HEK293 (cell line): ENCODE results near the gene PSMB9.

Experiments
- CTCF ChIA-PET: fragments of 350-600 bp; formaldehyde crosslinking; extraction: SDS; loops from one replicate; lab custom pipeline; 2021; ENCODE audit warnings: antibody characterized with exemption; lab: Yijun Ruan, JAX
- POLR2A ChIA-PET: fragments of 300-600 bp; formaldehyde crosslinking; extraction: SDS; loops from one replicate; lab custom pipeline; 2020; ENCODE audit warnings: antibody characterized with exemption, inconsistent platforms; lab: Yijun Ruan, JAX
- H3K27ac ChIP-seq: fragments of 200-500 bp; sonication (Bioruptor generic); 2 replicates; pipeline ENCODE4 v1.5.1; 2014; ENCODE audit warnings: low read depth, low read length, control low read depth, inconsistent platforms; ENCODE audit errors: extremely low read depth
- H3K36me3 ChIP-seq, 2 experiments: fragments of 200-500 bp in 1 of 2; sonication (Bioruptor generic) in 1 of 2; 1 replicate in 1 of 2; 2 replicates in 1 of 2; pipeline ENCODE4 v1.5.1; 2014 to 2017; ENCODE audit warnings: inconsistent platforms in 2 of 2, low read length in 2 of 2; ENCODE audit not compliant: control insufficient read depth in 2 of 2, insufficient read depth in 1 of 2
- H3K4me1 ChIP-seq: fragments of 200-500 bp; sonication (Bioruptor generic); 2 replicates; pipeline ENCODE4 v1.5.1; 2014; ENCODE audit warnings: mild to moderate bottlenecking, low read length, inconsistent platforms; ENCODE audit not compliant: control insufficient read depth, insufficient read depth
- H3K4me3 ChIP-seq: 2 replicates; pipeline ENCODE4 v1.5.1; 2011; ENCODE audit warnings: low read depth, mild to moderate bottlenecking, control low read depth, low read length, moderate library complexity
- H3K9me3 ChIP-seq: fragments of 200-500 bp; sonication (Bioruptor generic); 2 replicates; pipeline ENCODE4 v1.5.1; 2014; ENCODE audit warnings: low read depth, low read length, inconsistent platforms; ENCODE audit not compliant: control insufficient read depth, insufficient read depth
- GLI4 ChIP-seq: fragments of 450-650 bp; formaldehyde crosslinking; IDR thresholded peaks from 2 replicates; pipeline ENCODE4 v1.5.1; 2016; ENCODE audit warnings: missing biosample characterization, missing genetic modification characterization
- GLIS1 ChIP-seq: fragments of 450-650 bp; formaldehyde crosslinking; IDR thresholded peaks from 2 replicates; pipeline ENCODE4 v1.5.1; 2016; ENCODE audit warnings: missing biosample characterization, missing genetic modification characterization
- GLIS2 ChIP-seq: fragments of 450-650 bp; formaldehyde crosslinking; IDR thresholded peaks from 2 replicates; pipeline ENCODE4 v1.5.1; 2016; ENCODE audit warnings: missing biosample characterization, missing genetic modification characterization
- SP7 ChIP-seq: fragments of 450-650 bp; formaldehyde crosslinking; IDR thresholded peaks from 2 replicates; pipeline ENCODE4 v1.5.1; 2016; ENCODE audit warnings: missing biosample characterization, missing genetic modification characterization
- WT1 ChIP-seq: fragments of 450-650 bp; formaldehyde crosslinking; IDR thresholded peaks from 2 replicates; pipeline ENCODE4 v1.5.1; 2016; ENCODE audit warnings: missing biosample characterization, missing genetic modification characterization
- YY1 ChIP-seq: fragments of 450-650 bp; formaldehyde crosslinking; IDR thresholded peaks from 2 replicates; pipeline ENCODE4 v1.5.1; 2018; ENCODE audit warnings: missing biosample characterization, missing genetic modification characterization
- ZBTB20 ChIP-seq: fragments of 450-650 bp; formaldehyde crosslinking; IDR thresholded peaks from 2 replicates; pipeline ENCODE4 v1.5.1; 2016; ENCODE audit warnings: missing biosample characterization, missing genetic modification characterization
- ZBTB48 ChIP-seq: fragments of 450-650 bp; formaldehyde crosslinking; IDR thresholded peaks from 2 replicates; pipeline ENCODE4 v1.5.1; 2016; ENCODE audit warnings: missing biosample characterization, missing genetic modification characterization
- ZFHX2 ChIP-seq: fragments of 450-650 bp; formaldehyde crosslinking; conservative IDR thresholded peaks from 2 replicates; pipeline ENCODE4 v1.5.1; 2016; ENCODE audit warnings: missing biosample characterization, missing genetic modification characterization
- ZIC2 ChIP-seq: fragments of 450-650 bp; formaldehyde crosslinking; IDR thresholded peaks from 2 replicates; pipeline ENCODE4 v1.5.1; 2016; ENCODE audit warnings: missing biosample characterization, missing genetic modification characterization
- ZNF184 ChIP-seq: fragments of 450-650 bp; IDR thresholded peaks from 2 replicates; pipeline ENCODE4 v1.5.1; 2018; ENCODE audit warnings: missing biosample characterization, mild to moderate bottlenecking, missing genetic modification characterization
- ZNF223 ChIP-seq: fragments of 450-650 bp; formaldehyde crosslinking; IDR thresholded peaks from 2 replicates; pipeline ENCODE4 v1.5.1; 2016; ENCODE audit warnings: missing biosample characterization, missing genetic modification characterization
- ZNF324 ChIP-seq: fragments of 450-650 bp; formaldehyde crosslinking; IDR thresholded peaks from 2 replicates; pipeline ENCODE4 v1.5.1; 2016; ENCODE audit warnings: missing biosample characterization, missing genetic modification characterization
- ZNF404 ChIP-seq: fragments of 450-650 bp; formaldehyde crosslinking; IDR thresholded peaks from 2 replicates; pipeline ENCODE4 v1.5.1; 2017; ENCODE audit warnings: missing biosample characterization, missing genetic modification characterization
- ZNF501 ChIP-seq: fragments of 450-650 bp; formaldehyde crosslinking; IDR thresholded peaks from 2 replicates; pipeline ENCODE4 v1.5.1; 2016; ENCODE audit warnings: missing biosample characterization, missing genetic modification characterization
- ZNF561 ChIP-seq: fragments of 450-650 bp; IDR thresholded peaks from 2 replicates; pipeline ENCODE4 v1.5.1; 2018; ENCODE audit warnings: missing biosample characterization, missing genetic modification characterization, borderline replicate concordance
- ZNF624 ChIP-seq: fragments of 450-650 bp; formaldehyde crosslinking; IDR thresholded peaks from 2 replicates; pipeline ENCODE4 v1.5.1; 2017; ENCODE audit warnings: missing biosample characterization, missing genetic modification characterization
- ZNF654 ChIP-seq: fragments of 450-650 bp; formaldehyde crosslinking; IDR thresholded peaks from 2 replicates; pipeline ENCODE4 v1.5.1; 2016; ENCODE audit warnings: low read depth, missing biosample characterization, missing genetic modification characterization
- ZNF791 ChIP-seq: fragments of 450-650 bp; formaldehyde crosslinking; IDR thresholded peaks from 2 replicates; pipeline ENCODE4 v1.5.1; 2016; ENCODE audit warnings: missing biosample characterization, missing genetic modification characterization
- ZXDB ChIP-seq: fragments of 450-650 bp; formaldehyde crosslinking; IDR thresholded peaks from 2 replicates; pipeline ENCODE4 v1.5.1; 2016; ENCODE audit warnings: missing biosample characterization, missing genetic modification characterization
- TF ChIP-seq, protein P1 (sequence below): fragments of 450-650 bp; formaldehyde crosslinking; IDR thresholded peaks from 2 replicates; pipeline ENCODE4 v1.5.1; 2016; ENCODE audit warnings: missing biosample characterization, missing genetic modification characterization
- TF ChIP-seq, protein P2 (sequence below): fragments of 450-650 bp; formaldehyde crosslinking; IDR thresholded peaks from 2 replicates; pipeline ENCODE4 v1.5.1; 2016; ENCODE audit warnings: missing biosample characterization, missing genetic modification characterization
- TF ChIP-seq, protein P3 (sequence below): fragments of 450-650 bp; formaldehyde crosslinking; IDR thresholded peaks from 2 replicates; pipeline ENCODE4 v1.5.1; 2016; ENCODE audit warnings: missing biosample characterization, missing genetic modification characterization
- TF ChIP-seq, protein P4 (sequence below): fragments of 450-650 bp; formaldehyde crosslinking; IDR thresholded peaks from 2 replicates; pipeline ENCODE4 v1.5.1; 2016; ENCODE audit warnings: missing biosample characterization, missing genetic modification characterization
- TF ChIP-seq, protein P5 (sequence below): fragments of 450-650 bp; formaldehyde crosslinking; IDR thresholded peaks from 2 replicates; pipeline ENCODE4 v1.5.1; 2016; ENCODE audit warnings: missing biosample characterization, missing genetic modification characterization, low read depth
- TF ChIP-seq, protein P6 (sequence below): fragments of 450-650 bp; formaldehyde crosslinking; IDR thresholded peaks from 2 replicates; pipeline ENCODE4 v1.5.1; 2017; ENCODE audit warnings: missing biosample characterization, missing genetic modification characterization

PSMB9 gene

DNA sequence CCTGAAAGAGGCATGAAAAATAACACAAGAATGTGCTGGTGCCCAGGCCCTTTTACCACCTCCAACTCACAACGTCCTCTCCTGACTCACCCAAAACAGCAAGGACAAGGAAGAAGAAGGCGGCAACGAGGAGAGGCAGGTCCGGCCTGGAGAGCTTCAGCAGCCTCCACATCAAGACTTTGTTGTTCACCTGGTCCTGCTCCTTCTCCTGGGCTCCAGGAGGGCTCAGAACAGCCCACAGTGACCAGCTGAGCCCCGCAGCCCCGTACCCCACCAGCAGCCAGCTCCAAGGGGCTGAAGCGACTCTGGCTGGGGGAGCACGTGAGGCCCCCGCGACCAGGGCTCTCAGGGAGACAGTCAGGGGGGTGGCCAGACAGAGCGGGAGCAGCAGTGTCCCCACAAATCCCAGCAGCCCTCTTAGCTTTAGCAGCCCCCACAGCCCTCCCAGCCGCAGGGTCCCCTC is 16.3 kb upstream of the PSMB9 start:
- CTCF ChIA-PET = interaction anchor here (0.6 to 6.7 kb wide), 38 partner anchors 9 to 1257 kb away, joined by 3 to 355 read pairs (median 8); partner anchors contain the start of genes HLA-DMA, HLA-DQB2, PSMB9 and TAP1
- peak; percentile 80; the same call in 1 of the 2 replicates for TF ChIP-seq GLIS2 (tag by site-specific recombination)
- no peak for TF ChIP-seq ZNF791 (tag by site-specific recombination)
- TF ChIP-seq ZNF654 (tag by site-specific recombination) = no peak
- TF ChIP-seq ZNF223 (tag by site-specific recombination) = no peak
- TF ChIP-seq, protein P1, sequence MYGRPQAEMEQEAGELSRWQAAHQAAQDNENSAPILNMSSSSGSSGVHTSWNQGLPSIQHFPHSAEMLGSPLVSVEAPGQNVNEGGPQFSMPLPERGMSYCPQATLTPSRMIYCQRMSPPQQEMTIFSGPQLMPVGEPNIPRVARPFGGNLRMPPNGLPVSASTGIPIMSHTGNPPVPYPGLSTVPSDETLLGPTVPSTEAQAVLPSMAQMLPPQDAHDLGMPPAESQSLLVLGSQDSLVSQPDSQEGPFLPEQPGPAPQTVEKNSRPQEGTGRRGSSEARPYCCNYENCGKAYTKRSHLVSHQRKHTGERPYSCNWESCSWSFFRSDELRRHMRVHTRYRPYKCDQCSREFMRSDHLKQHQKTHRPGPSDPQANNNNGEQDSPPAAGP (tag by site-specific recombination) = no peak
- 0 out of 2 replicates have a peak, but pooled peaks have one; percentile 10 for TF ChIP-seq SP7
- TF ChIP-seq, protein P2, sequence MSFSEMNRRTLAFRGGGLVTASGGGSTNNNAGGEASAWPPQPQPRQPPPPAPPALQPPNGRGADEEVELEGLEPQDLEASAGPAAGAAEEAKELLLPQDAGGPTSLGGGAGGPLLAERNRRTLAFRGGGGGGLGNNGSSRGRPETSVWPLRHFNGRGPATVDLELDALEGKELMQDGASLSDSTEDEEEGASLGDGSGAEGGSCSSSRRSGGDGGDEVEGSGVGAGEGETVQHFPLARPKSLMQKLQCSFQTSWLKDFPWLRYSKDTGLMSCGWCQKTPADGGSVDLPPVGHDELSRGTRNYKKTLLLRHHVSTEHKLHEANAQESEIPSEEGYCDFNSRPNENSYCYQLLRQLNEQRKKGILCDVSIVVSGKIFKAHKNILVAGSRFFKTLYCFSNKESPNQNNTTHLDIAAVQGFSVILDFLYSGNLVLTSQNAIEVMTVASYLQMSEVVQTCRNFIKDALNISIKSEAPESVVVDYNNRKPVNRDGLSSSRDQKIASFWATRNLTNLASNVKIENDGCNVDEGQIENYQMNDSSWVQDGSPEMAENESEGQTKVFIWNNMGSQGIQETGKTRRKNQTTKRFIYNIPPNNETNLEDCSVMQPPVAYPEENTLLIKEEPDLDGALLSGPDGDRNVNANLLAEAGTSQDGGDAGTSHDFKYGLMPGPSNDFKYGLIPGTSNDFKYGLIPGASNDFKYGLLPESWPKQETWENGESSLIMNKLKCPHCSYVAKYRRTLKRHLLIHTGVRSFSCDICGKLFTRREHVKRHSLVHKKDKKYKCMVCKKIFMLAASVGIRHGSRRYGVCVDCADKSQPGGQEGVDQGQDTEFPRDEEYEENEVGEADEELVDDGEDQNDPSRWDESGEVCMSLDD (tag by site-specific recombination) = 0 out of 2 replicates have a peak, but pooled peaks have one; percentile 29
- TF ChIP-seq, protein P3, sequence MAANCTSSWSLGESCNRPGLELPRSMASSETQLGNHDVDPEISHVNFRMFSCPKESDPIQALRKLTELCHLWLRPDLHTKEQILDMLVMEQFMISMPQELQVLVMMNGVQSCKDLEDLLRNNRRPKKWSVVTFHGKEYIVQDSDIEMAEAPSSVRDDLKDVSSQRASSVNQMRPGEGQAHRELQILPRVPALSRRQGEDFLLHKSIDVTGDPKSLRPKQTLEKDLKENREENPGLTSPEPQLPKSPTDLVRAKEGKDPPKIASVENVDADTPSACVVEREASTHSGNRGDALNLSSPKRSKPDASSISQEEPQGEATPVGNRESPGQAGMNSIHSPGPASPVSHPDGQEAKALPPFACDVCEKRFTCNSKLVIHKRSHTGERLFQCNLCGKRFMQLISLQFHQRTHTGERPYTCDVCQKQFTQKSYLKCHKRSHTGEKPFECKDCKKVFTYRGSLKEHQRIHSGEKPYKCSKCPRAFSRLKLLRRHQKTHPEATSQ (tag by site-specific recombination) = no peak
- no peak for TF ChIP-seq YY1 (tag by site-specific recombination)
- no peak for TF ChIP-seq WT1 (tag by site-specific recombination)
- TF ChIP-seq GLIS1 (tag by site-specific recombination) = peak; percentile 72
- TF ChIP-seq GLI4 (tag by site-specific recombination) = no peak
- TF ChIP-seq ZNF624 (tag by site-specific recombination) = no peak
- TF ChIP-seq ZBTB48 = 0 out of 2 replicates have a peak, but pooled peaks have one; percentile 40
- peak; percentile 60 for TF ChIP-seq ZBTB20 (tag by site-specific recombination)
- 0 out of 2 replicates have a peak, but pooled peaks have one; percentile 35 for TF ChIP-seq ZNF561
- TF ChIP-seq ZNF324 (tag by site-specific recombination) = 0 out of 2 replicates have a peak, but pooled peaks have one; percentile 17
- TF ChIP-seq, protein P4, sequence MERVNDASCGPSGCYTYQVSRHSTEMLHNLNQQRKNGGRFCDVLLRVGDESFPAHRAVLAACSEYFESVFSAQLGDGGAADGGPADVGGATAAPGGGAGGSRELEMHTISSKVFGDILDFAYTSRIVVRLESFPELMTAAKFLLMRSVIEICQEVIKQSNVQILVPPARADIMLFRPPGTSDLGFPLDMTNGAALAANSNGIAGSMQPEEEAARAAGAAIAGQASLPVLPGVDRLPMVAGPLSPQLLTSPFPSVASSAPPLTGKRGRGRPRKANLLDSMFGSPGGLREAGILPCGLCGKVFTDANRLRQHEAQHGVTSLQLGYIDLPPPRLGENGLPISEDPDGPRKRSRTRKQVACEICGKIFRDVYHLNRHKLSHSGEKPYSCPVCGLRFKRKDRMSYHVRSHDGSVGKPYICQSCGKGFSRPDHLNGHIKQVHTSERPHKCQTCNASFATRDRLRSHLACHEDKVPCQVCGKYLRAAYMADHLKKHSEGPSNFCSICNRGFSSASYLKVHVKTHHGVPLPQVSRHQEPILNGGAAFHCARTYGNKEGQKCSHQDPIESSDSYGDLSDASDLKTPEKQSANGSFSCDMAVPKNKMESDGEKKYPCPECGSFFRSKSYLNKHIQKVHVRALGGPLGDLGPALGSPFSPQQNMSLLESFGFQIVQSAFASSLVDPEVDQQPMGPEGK (tag by site-specific recombination) = peak; percentile 46; the same call in 1 of the 2 replicates
- 0 out of 2 replicates have a peak, but pooled peaks have one; percentile 21 for TF ChIP-seq ZIC2 (tag by site-specific recombination)
- TF ChIP-seq ZNF184 (tag by site-specific recombination) = no peak
- no peak for TF ChIP-seq ZXDB
- TF ChIP-seq, protein P5, sequence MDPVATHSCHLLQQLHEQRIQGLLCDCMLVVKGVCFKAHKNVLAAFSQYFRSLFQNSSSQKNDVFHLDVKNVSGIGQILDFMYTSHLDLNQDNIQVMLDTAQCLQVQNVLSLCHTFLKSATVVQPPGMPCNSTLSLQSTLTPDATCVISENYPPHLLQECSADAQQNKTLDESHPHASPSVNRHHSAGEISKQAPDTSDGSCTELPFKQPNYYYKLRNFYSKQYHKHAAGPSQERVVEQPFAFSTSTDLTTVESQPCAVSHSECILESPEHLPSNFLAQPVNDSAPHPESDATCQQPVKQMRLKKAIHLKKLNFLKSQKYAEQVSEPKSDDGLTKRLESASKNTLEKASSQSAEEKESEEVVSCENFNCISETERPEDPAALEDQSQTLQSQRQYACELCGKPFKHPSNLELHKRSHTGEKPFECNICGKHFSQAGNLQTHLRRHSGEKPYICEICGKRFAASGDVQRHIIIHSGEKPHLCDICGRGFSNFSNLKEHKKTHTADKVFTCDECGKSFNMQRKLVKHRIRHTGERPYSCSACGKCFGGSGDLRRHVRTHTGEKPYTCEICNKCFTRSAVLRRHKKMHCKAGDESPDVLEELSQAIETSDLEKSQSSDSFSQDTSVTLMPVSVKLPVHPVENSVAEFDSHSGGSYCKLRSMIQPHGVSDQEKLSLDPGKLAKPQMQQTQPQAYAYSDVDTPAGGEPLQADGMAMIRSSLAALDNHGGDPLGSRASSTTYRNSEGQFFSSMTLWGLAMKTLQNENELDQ = no peak
- TF ChIP-seq, protein P6, sequence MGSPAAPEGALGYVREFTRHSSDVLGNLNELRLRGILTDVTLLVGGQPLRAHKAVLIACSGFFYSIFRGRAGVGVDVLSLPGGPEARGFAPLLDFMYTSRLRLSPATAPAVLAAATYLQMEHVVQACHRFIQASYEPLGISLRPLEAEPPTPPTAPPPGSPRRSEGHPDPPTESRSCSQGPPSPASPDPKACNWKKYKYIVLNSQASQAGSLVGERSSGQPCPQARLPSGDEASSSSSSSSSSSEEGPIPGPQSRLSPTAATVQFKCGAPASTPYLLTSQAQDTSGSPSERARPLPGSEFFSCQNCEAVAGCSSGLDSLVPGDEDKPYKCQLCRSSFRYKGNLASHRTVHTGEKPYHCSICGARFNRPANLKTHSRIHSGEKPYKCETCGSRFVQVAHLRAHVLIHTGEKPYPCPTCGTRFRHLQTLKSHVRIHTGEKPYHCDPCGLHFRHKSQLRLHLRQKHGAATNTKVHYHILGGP = no peak
- TF ChIP-seq ZFHX2 = no peak
- TF ChIP-seq ZNF501 (tag by site-specific recombination) = no peak
- TF ChIP-seq ZNF404 = no peak
- no peaks in the 10 kb centered on the region for H3K9me3 ChIP-seq
- peak overlapping the region; percentile 38; the same call in 1 of the 2 replicates for H3K27ac ChIP-seq
- peak overlapping the region; percentile 87 for H3K4me3 ChIP-seq
- 0 out of 2 replicates have a peak, but pooled peaks cover 3% of the 10 kb centered on the region for H3K4me1 ChIP-seq
- POLR2A ChIA-PET = interaction anchor here (0.7 to 3.5 kb wide), 20 partner anchors 8 to 147 kb away, joined by 3 to 83 read pairs (median 7); partner anchors contain the start of genes BRD2, PSMB9 and TAP1
- peaks cover 0 to 19% of the 10 kb centered on the region in 2 experiments; a peak in 1 of 3 replicates for H3K36me3 ChIP-seq
